Measurements from ENCODE around the gene PGM1. TPM values are rescaled to one million over a fixed set of nuclear protein-coding genes. Genes with fewer than 3 reads are reported as not detected.

PGM1 gene
- total RNA-seq, 1 experiment from 2014 or later = 111 TPM

GRCh38 chr1:63630238-63630637 is 37.0 kb downstream of the PGM1 start:
- no peak for TF ChIP-seq CBFB (CRISPR knock-in tag; IDR thresholded peaks at IDR 0.05; ENCODE audit: low read depth)
- no peak for TF ChIP-seq GRHL2 (CRISPR knock-in tag; IDR thresholded peaks at IDR 0.05; ENCODE audit: insufficient replicate concordance, severe bottlenecking)
- TF ChIP-seq ZNF138 (CRISPR knock-in tag; conservative IDR thresholded peaks at IDR 0.05) = no peak
- TF ChIP-seq TEAD1 (CRISPR knock-in tag; IDR thresholded peaks at IDR 0.05) = no peak
- no peak for TF ChIP-seq AFF4 (CRISPR knock-in tag; IDR thresholded peaks at IDR 0.05; ENCODE audit: borderline replicate concordance)
- TF ChIP-seq ZNF425 (CRISPR knock-in tag; conservative IDR thresholded peaks at IDR 0.05) = no peak
- no peak for TF ChIP-seq MAX (CRISPR knock-in tag; IDR thresholded peaks at IDR 0.05)
- no peak for TF ChIP-seq ATF2 (CRISPR knock-in tag; IDR thresholded peaks at IDR 0.05; ENCODE audit: borderline replicate concordance, low read depth)
- TF ChIP-seq CDX4 (CRISPR knock-in tag; IDR thresholded peaks at IDR 0.05; ENCODE audit: borderline replicate concordance) = no peak
- TF ChIP-seq E2F1 (CRISPR knock-in tag; IDR thresholded peaks at IDR 0.05) = no peak
- TF ChIP-seq CTCF (IDR thresholded peaks at IDR 0.05) = no peak
- no peak for TF ChIP-seq FOXP1 (CRISPR knock-in tag; IDR thresholded peaks at IDR 0.05; ENCODE audit: borderline replicate concordance)
- TF ChIP-seq HMGXB4 (CRISPR knock-in tag; IDR thresholded peaks at IDR 0.05) = no peak
- Mint-ChIP-seq H3K4me1 (peaks cover 10% of the 10 kb centered on the region), H3K4me3 (no peak overlapping the region), H3K27me3 (ENCODE audit: low read depth) (no peaks in the 10 kb centered on the region), H3K36me3 (peaks cover 48% of the 10 kb centered on the region), H3K9me3 (no peaks in the 10 kb centered on the region), H3K27ac (no peak overlapping the region)
- ATAC-seq (no peak), DNase-seq (ENCODE audit: low spot score) (no peak)
- CTCF ChIA-PET = no interaction called here
- POLR2A ChIA-PET = no interaction called here

Data from WTC11 (cell line).